ENCODE data around the gene SLC1A3.

Gene SLC1A3

DNA sequence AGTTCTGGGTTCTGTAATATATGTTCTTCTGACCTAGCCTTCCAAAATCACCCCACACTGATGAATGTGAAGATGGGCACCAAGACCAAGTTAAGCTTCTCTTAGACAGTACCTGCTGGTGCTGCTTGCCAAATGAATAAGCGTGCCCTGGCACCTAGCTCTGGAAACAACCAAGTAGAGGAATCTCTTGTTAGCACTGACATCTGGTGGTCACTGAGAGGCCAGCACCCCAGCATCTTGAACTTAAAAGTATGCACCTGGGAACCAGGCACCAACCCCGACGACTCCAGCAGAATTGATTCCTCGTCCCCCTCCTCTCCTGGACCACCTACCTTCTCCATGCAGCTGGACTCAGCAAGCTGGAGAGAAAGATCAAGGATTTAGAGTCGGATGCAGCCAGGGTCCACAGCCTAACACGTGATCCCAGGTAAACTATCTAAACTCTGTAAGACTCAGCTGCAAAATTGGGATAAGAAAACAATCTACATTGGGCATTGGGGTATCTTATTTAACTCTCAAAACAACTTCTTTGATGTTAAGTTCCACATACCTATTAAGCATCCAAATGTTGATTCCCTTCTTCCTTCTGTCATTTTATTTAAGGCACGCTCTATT is 89.8 kb downstream of the SLC1A3 start:
- TF ChIP-seq, protein P1, sequence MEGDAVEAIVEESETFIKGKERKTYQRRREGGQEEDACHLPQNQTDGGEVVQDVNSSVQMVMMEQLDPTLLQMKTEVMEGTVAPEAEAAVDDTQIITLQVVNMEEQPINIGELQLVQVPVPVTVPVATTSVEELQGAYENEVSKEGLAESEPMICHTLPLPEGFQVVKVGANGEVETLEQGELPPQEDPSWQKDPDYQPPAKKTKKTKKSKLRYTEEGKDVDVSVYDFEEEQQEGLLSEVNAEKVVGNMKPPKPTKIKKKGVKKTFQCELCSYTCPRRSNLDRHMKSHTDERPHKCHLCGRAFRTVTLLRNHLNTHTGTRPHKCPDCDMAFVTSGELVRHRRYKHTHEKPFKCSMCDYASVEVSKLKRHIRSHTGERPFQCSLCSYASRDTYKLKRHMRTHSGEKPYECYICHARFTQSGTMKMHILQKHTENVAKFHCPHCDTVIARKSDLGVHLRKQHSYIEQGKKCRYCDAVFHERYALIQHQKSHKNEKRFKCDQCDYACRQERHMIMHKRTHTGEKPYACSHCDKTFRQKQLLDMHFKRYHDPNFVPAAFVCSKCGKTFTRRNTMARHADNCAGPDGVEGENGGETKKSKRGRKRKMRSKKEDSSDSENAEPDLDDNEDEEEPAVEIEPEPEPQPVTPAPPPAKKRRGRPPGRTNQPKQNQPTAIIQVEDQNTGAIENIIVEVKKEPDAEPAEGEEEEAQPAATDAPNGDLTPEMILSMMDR (IDR thresholded peaks at IDR 0.05) = peak; percentile 84

DNA sequence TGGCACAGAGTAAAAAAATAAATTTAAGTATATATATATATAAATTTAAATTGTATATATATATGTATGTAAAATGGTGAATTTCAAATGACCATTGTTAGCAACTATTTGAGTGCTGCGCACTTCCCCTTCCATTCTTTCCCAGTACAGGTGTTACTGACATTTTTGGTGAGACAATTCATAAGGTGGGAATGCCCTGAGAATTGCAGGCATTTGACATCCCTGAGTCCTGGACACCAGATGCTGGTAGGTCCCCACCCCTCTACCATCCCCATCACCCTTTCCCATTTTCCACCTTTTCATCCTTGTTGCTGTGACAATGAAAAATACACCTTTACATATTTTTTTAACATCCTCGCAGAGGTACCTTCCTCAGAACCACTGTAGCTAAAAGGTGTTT is 91.6 kb downstream of the SLC1A3 start:
- TF ChIP-seq, protein P1 (IDR thresholded peaks at IDR 0.05) = no peak

DNA sequence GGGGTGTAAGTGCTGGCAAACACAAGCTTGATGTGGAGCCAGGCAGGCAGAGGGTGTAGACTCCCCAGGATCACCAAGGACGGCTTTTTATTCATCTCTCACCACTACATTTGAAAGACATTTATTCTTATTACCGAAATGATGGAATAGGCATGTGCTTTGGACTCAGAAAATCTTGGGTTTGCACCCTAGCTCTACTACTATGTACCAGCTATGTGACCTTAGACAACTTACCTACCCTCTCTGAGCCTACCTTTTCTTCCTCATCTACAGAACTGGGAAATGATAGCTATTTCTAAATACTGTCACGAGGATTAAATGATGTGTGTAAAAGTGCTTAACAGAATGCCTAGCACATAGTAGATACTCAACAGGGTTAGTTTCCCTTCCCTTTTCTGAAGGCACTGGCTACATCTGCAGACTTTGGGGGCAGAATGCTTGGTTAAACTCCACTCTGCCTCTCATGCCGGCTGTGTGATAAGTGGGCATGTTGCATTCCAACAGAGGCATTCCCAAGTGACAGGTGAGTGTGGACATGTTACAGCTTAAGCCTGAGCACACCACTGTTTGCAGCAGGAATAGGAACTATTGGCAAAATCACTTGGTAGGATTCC is 94.8 kb downstream of the SLC1A3 start:
- TF ChIP-seq, protein P1 (IDR thresholded peaks at IDR 0.05) = no peak

DNA sequence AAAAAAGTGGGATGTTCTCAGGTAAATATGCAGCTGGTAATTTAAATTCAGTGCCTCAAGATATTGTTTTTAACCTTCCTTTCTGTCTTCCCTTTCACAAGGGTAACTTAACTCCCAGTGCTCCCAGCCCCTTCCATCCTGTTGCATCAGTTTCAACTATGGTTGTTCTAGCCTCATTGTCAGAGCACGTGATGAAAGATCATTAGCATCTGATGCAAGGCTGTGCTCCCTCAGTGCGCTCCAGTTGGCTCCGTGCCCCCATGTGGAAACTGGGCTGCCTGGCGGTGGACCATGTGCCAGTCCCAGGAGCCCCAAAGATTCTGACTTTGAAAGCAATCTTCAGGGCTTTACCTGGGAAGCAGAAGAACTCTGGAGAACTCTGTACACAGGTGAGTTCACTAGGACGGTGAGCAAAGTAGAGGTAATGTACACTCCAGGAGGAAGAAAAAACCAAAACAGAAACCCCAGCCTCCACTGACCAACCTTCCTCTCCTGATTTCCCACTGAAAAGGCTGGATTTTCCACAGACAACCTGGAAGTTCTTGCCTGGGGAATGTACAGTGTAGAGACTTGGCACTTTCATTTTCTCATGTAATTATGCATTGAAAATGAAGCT is 96.9 kb downstream of the SLC1A3 start:
- TF ChIP-seq, protein P1 (IDR thresholded peaks at IDR 0.05) = no peak

DNA sequence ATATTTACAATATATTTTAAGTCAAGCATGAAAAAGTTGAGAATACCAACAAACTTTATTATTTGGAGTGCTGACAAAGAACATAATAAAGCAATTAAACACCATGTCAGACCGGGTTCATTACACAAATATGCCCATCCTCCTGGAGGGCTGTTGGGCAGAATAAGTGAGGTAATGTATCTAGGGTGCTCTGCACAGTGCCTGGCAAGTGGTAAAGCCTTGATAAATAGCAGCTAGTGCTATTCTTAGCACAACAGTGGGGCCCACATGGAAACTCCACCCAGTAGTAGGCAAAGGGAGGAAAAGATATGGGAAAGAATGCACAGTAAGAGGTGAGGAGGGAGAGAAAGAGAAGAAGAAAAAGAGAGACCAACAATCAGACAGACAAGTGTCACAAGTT is 97.7 kb downstream of the SLC1A3 start:
- TF ChIP-seq, protein P1 (IDR thresholded peaks at IDR 0.05) = no peak

DNA sequence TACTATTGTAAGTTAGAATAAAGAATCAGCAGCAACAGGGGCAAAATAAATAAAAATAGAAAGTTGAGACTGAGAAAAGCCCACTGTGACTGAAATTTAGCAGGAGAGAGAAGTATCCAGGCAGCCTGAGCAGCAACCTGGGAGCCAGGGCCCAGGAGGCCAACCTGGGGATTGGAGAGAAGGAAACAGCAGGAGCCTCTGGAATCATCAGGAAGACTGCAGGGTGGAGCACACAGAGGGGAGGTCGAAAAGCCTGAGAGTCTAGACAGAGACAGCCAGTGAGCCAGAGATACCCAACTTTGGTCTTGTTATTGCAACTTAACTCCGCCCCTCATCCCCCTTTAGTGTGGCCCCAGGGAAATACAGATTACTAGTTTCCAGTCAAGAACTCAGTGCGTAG is 98.6 kb downstream of the SLC1A3 start:
- TF ChIP-seq, protein P1 (IDR thresholded peaks at IDR 0.05) = no peak

DNA sequence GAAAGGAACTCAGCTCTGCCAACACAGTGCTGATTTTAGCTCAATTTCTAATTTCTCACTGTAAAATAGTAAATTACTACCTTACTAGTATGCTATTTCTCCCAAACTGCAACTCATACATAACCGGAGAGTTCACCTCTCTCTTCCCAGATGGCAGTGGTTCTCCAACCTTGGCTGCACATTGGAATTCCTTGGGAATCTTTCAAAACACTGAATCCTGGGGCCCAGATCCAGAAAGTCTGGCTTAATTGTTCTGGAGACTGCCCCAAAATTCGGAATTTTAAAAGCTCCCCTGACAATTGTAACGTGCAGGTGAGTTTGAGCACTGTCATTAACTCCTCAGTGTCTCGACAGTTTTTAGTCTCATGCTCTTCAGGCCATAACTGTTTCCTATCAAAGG is 100.3 kb downstream of the SLC1A3 start:
- TF ChIP-seq, protein P1 (IDR thresholded peaks at IDR 0.05) = no peak

Measured in LNCAP (cell line).